K562 (cell line): Measurements from ENCODE around the gene FDPS. TPM values are rescaled to one million over a fixed set of nuclear protein-coding genes. Genes with fewer than 3 reads are reported as not detected.

Experiments used
- ATAC-seq: fragments of 200-7000 bp; cut with Tn5 transposase; 3 replicates; pipeline ENCODE4 v1.9.1; 2020; ENCODE audit warnings: moderate library complexity
- BruUV-seq: library from RNA; stranded (reverse); fragments of 400-500 nt; replicated peaks from 2 replicates; lab custom pipeline; 2021; lab: Mats Ljungman, UMichigan
- CTCF ChIA-PET: fragments of 300-600 bp; formaldehyde crosslinking; extraction: SDS; loops from one replicate; lab custom pipeline; 2021; ENCODE audit warnings: low intra/inter-chr PET ratio; lab: Yijun Ruan, JAX
- POLR2A ChIA-PET: fragments of 300-600, 350-650 bp; sonication (Branson Sonifier 250); formaldehyde crosslinking; extraction: SDS; loops from one replicate; lab custom pipeline; 2021; ENCODE audit warnings: antibody characterized with exemption, inconsistent platforms; lab: Yijun Ruan, JAX
- DNase-seq, 4 experiments: peaks; one replicate each; pipeline versions ENCODE4 v3.0.0 to v3.0.0-alpha.2; 2011 to 2018; ENCODE audit warnings: low spot score in 3 of 4, mixed read lengths in 3 of 4; ENCODE audit errors: extremely low read depth in 1 of 4
- FAIRE-seq: peaks from 2 replicates; lab custom pipeline; 2011; peaks lifted over from hg19 to GRCh38; lab: Jason Lieb, UNC
- H2AFZ ChIP-seq: 2 replicates; pipeline ENCODE4 v1.6.0; 2011; ENCODE audit warnings: low read depth, low read length, control low read depth, inconsistent platforms
- H3K27ac ChIP-seq: fragments of 200-600 bp; 3 replicates; pipeline ENCODE4 v1.8.0; 2011; ENCODE audit warnings: low read depth, mild to moderate bottlenecking, control low read depth, inconsistent platforms, low read length, moderate library complexity, mixed read lengths; ENCODE audit errors: extremely low read depth
- H3K27me3 ChIP-seq, 2 experiments: fragments of 300-600 bp in 1 of 2; 2 replicates in 1 of 2; 3 replicates in 1 of 2; pipeline versions ENCODE4 v1.6.0 to v1.8.0; 2011; ENCODE audit warnings: inconsistent platforms in 2 of 2, low read length in 2 of 2, mild to moderate bottlenecking in 1 of 2, mixed read lengths in 1 of 2, moderate library complexity in 1 of 2; ENCODE audit not compliant: control insufficient read depth in 2 of 2, insufficient read depth in 2 of 2
- H3K36me3 ChIP-seq: fragments of 300-600 bp; 3 replicates; pipeline ENCODE4 v1.8.0; 2011; ENCODE audit warnings: mild to moderate bottlenecking, low read length, inconsistent platforms; ENCODE audit not compliant: control insufficient read depth, insufficient read depth
- H3K4me1 ChIP-seq, 2 experiments: fragments of 200-600 bp in 1 of 2; replicated peaks in 1 of 2; 2 replicates in 1 of 2; 3 replicates in 1 of 2; pipeline versions ENCODE4 v1.5.1 to v1.8.0; 2011; ENCODE audit warnings: inconsistent platforms in 2 of 2, low read length in 2 of 2, mild to moderate bottlenecking in 1 of 2, mixed read lengths in 1 of 2, moderate library complexity in 1 of 2; ENCODE audit not compliant: control insufficient read depth in 2 of 2, insufficient read depth in 2 of 2
- H3K4me2 ChIP-seq: 2 replicates; pipeline ENCODE4 v1.6.1; 2011; ENCODE audit warnings: low read length, control low read depth, inconsistent platforms, mixed read lengths; ENCODE audit not compliant: insufficient read depth
- H3K4me3 ChIP-seq: fragments of 200-600 bp; sonication (generic), shearing (Covaris generic); 2 replicates; pipeline ENCODE4 v1.5.1; 2016; ENCODE audit warnings: control low read depth, inconsistent platforms
- H3K79me2 ChIP-seq: fragments of 200-600 bp; 3 replicates; pipeline ENCODE4 v1.8.0; 2011; ENCODE audit warnings: low read length, inconsistent platforms; ENCODE audit not compliant: control insufficient read depth, insufficient read depth
- H3K9ac ChIP-seq, 2 experiments: 2 replicates each; pipeline versions ENCODE4 v1.6.0 to v1.6.1; 2011; ENCODE audit warnings: low read depth in 2 of 2, low read length in 2 of 2, control low read depth in 1 of 2, inconsistent platforms in 1 of 2, mild to moderate bottlenecking in 1 of 2, mixed read lengths in 1 of 2; ENCODE audit not compliant: insufficient read depth in 1 of 2
- H3K9me1 ChIP-seq: one replicate; pipeline ENCODE4 v1.6.0; 2011; ENCODE audit warnings: inconsistent platforms, mild to moderate bottlenecking, low read length, moderate library complexity; ENCODE audit not compliant: control insufficient read depth, insufficient read depth
- H3K9me3 ChIP-seq: replicated peaks from 2 replicates; pipeline ENCODE4 v1.5.1; 2011; ENCODE audit warnings: low read depth, low read length, inconsistent platforms; ENCODE audit not compliant: control insufficient read depth, insufficient read depth
- H4K20me1 ChIP-seq: replicated peaks from 2 replicates; pipeline ENCODE4 v1.6.1; 2011; ENCODE audit warnings: low read length, inconsistent platforms, mixed read lengths; ENCODE audit not compliant: control insufficient read depth, insufficient read depth
- ARID3B ChIP-seq: fragments of 250-450 bp; sonication (Bioruptor Pico); IDR thresholded peaks from 2 replicates; pipeline ENCODE4 v1.4.0; 2020; ENCODE audit warnings: borderline replicate concordance
- ATF1 ChIP-seq, 2 experiments: fragments of 450-650 bp in 1 of 2; IDR thresholded peaks; 2 replicates each; pipeline ENCODE4 v1.6.1; 2016; ENCODE audit warnings: missing compliant biosample characterization in 1 of 2, missing genetic modification characterization in 1 of 2
- ELF2 ChIP-seq: fragments of 250-450 bp; sonication (Bioruptor Pico); IDR thresholded peaks from 2 replicates; pipeline ENCODE4 v1.5.0; 2021; ENCODE audit warnings: mild to moderate bottlenecking
- LARP7 ChIP-seq: fragments of 450-650 bp; IDR thresholded peaks from 2 replicates; pipeline ENCODE4 v1.6.1; 2016
- LEF1 ChIP-seq: fragments of 450-650 bp; IDR thresholded peaks from 2 replicates; pipeline ENCODE4 v1.6.1; 2016; ENCODE audit warnings: mild to moderate bottlenecking
- MIER1 ChIP-seq: fragments of 450-650 bp; IDR thresholded peaks from 2 replicates; pipeline ENCODE4 v1.6.1; 2016; ENCODE audit warnings: antibody characterized with exemption, mild to moderate bottlenecking, low read depth
- NR0B1 ChIP-seq: fragments of 450-650 bp; IDR thresholded peaks from one replicate; pipeline ENCODE4 v1.6.1; 2018; ENCODE audit warnings: mild to moderate bottlenecking, moderate library complexity; ENCODE audit not compliant: partially characterized antibody
- POLR2G ChIP-seq: fragments of 200-400 bp; formaldehyde crosslinking; IDR thresholded peaks from 2 replicates; pipeline ENCODE4 v1.6.1; 2017; ENCODE audit warnings: low read depth, mild to moderate bottlenecking, antibody characterized with exemption, low read length, moderate library complexity
- PYGO2 ChIP-seq: fragments of 450-650 bp; IDR thresholded peaks from 2 replicates; pipeline ENCODE4 v1.6.1; 2016; ENCODE audit warnings: mild to moderate bottlenecking, missing genetic modification characterization, moderate library complexity, missing compliant biosample characterization
- RBFOX2 ChIP-seq: fragments of 200-400 bp; formaldehyde crosslinking; IDR thresholded peaks from 2 replicates; pipeline ENCODE4 v1.6.1; 2017; ENCODE audit warnings: low read depth, mild to moderate bottlenecking, low read length, moderate library complexity
- ZMIZ1 ChIP-seq, 2 experiments: fragments of 150-350 bp in 1 of 2; IDR thresholded peaks; 2 replicates each; pipeline ENCODE4 v1.6.1; 2012 to 2016; ENCODE audit warnings: low read depth in 2 of 2, low read length in 2 of 2, mild to moderate bottlenecking in 1 of 2, moderate library complexity in 1 of 2
- ZNF143 ChIP-seq: sonication (generic); formaldehyde crosslinking; IDR thresholded peaks from 2 replicates; pipeline ENCODE4 v1.9.0; 2022; ENCODE audit warnings: mild to moderate bottlenecking, missing genetic modification reagents
- WGBS: fragments of 100-300 bp; shearing (Covaris generic); methylation state at CpG from one replicate; pipeline ENCODE4 v1.1.6; 2016; ENCODE audit warnings: low coverage, mixed read lengths; ENCODE audit not compliant: insufficient coverage; ENCODE audit errors: missing lambda C conversion rate; 5-methylcytosine and 5-hydroxymethylcytosine counted together
- in situ Hi-C: fragments of 300-500 bp; cut with MboI; formaldehyde crosslinking; loops from 4 replicates; pipeline ENCODE4 v1.15.0; 2018; ENCODE audit warnings: inconsistent platforms, mixed read lengths
- intact Hi-C: fragments of 100-400 bp; cut with micrococcal nuclease; formaldehyde crosslinking; loops from 2 replicates; pipeline ENCODE4 v1.14.2; 2022
- polyA plus RNA-seq, 8 experiments: library from polyadenylated mRNA; depleted of rRNA in 4 of 8; stranded (reverse) in 5 of 8; unstranded in 3 of 8; fragments of >200 nt; fragmentation: Nextera tagmentation in 2 of 8; fragmentation: Illumina TruSeq in 1 of 8; extraction: Ambion mirVana in 2 of 8; extraction: Trizol in 1 of 8; gene quantifications; 2 replicates each; pipeline versions ENCODE4 v1.2.1 to v1.2.3, GENCODE V29; 2011 to 2014; ENCODE audit warnings: inconsistent platforms in 1 of 8, missing spikeins in 1 of 8
- total RNA-seq, 7 experiments: library from RNA; depleted of rRNA in 6 of 7; stranded (reverse); fragments of >200 nt in 6 of 7; fragmentation: Illumina TruSeq in 2 of 7; extraction: Trizol in 2 of 7; gene quantifications; 2 replicates each; pipeline versions ENCODE4 v1.2.1 to v1.2.3, GENCODE V29; 2011 to 2021; ENCODE audit warnings: low replicate concordance in 1 of 7

Gene FDPS
- total and polyA plus RNA-seq, 9 of the 15 experiments (the other 6 are each of a cell fraction or from before 2014, with no cell fraction given): 247 to 884 (median 360) TPM

GRCh38 chr1:155293086-155293749 is 15.4 kb upstream of the FDPS start:
- H3K36me3 ChIP-seq: peaks cover 66% of the 10 kb centered on the region
- intact Hi-C loops: no loop called here
- H3K9ac ChIP-seq: peak overlapping the region in 1 of 2 experiments; percentile 68; a peak in 1 of 4 replicates
- H3K9me1 ChIP-seq: no peaks in the 10 kb centered on the region
- FAIRE-seq (no peak), ATAC-seq (no peak)
- TF ChIP-seq LARP7 (no peak), MIER1 (no peak), NR0B1 (no peak), LEF1 (no peak), POLR2G (0 out of 2 replicates have a peak, but pooled peaks have one; percentile 24), RBFOX2 (0 out of 2 replicates have a peak, but pooled peaks have one; percentile 15), ELF2 (CRISPR knock-in tag) (no peak), ZMIZ1 (IDR thresholded peaks at IDR 0.05; ENCODE audit: low read depth in 2 of 2, low read length in 2 of 2) (no peak), ARID3B (CRISPR knock-in tag) (no peak), ATF1 (CRISPR knock-in tag; IDR thresholded peaks at IDR 0.05) (no peak), ATF1 (tag; IDR thresholded peaks at IDR 0.05) (no peak), PYGO2 (tag) (no peak), ZNF143 (CRISPR knock-in tag) (no peak)
- TF ChIP-seq, all 486 proteins: peak for 2
- ChIA-PET POLR2A (interaction anchor here (1.1 to 1.3 kb wide), 2 partner anchors 9 to 12 kb away, joined by 3 to 5 read pairs; partner anchors contain the start of gene PKLR), CTCF (no interaction called here)
- no TSS peak for BruUV-seq
- Histone ChIP-seq H3K27me3 (no peaks in the 10 kb centered on the region), H3K27ac (no peak overlapping the region), H3K4me1 (peaks cover 5 to 28% of the 10 kb centered on the region in 2 experiments; a peak in 4 of 5 replicates), H3K4me3 (no peak overlapping the region), H2AFZ (no peak overlapping the region), H3K79me2 (peaks cover 12% of the 10 kb centered on the region; the same call in 1 of the 3 replicates), H3K9me3 (no peaks in the 10 kb centered on the region), H3K4me2 (no peak overlapping the region), H4K20me1 (no peaks in the 10 kb centered on the region)
- DNase-seq: no peak
- WGBS: 87% methylated on average over 16 of the region's 17 CpGs
- in situ Hi-C loops: no loop called here
